Smooth muscle cell of the brain vasculature (primary cell): ENCODE data around the gene TMEM182.

Experiments used
- DNase-seq: peaks from one replicate; pipeline ENCODE4 v3.0.0-alpha.2; 2012; ENCODE audit warnings: low read depth, low spot score

TMEM182 gene

GRCh38 chr2:102801858-102802699 lies 40.2 kb downstream of the TMEM182 start:
- DNase-seq = no peak

- no peak for DNase-seq
These were observed 41.4 kb downstream of the TMEM182 start for GRCh38 chr2:102803041-102803896.

- DNase-seq = no peak
These were observed 42.0 kb downstream of the TMEM182 start for GRCh38 chr2:102803897-102804217.

- peak; percentile 64 for DNase-seq
These were observed 44.5 kb downstream of the TMEM182 start for GRCh38 chr2:102806250-102806837.

- DNase-seq = no peak
These were observed 47.7 kb downstream of the TMEM182 start for GRCh38 chr2:102809291-102810189.

- no peak for DNase-seq
These were observed 53.5 kb downstream of the TMEM182 start for GRCh38 chr2:102815285-102815684.

- no peak for DNase-seq
These were observed 65.1 kb downstream of the TMEM182 start for GRCh38 chr2:102826904-102827303.

- no peak for DNase-seq
These were observed 71.0 kb downstream of the TMEM182 start for GRCh38 chr2:102832789-102833188.

GRCh38 chr2:102834523-102835273 lies 72.9 kb downstream of the TMEM182 start:
- no peak for DNase-seq

- no peak for DNase-seq
These were observed 75.9 kb downstream of the TMEM182 start for GRCh38 chr2:102837626-102838198.

- DNase-seq = peak; percentile 12
These were observed 78.0 kb downstream of the TMEM182 start for GRCh38 chr2:102839668-102840388.

- DNase-seq = peak; percentile 20
These were observed 79.4 kb downstream of the TMEM182 start for GRCh38 chr2:102841107-102841840.

- DNase-seq = no peak
These were observed 82.1 kb downstream of the TMEM182 start for GRCh38 chr2:102843764-102844443.

GRCh38 chr2:102844911-102845310 lies 83.1 kb downstream of the TMEM182 start:
- DNase-seq = no peak

GRCh38 chr2:102848366-102848839 lies 86.6 kb downstream of the TMEM182 start:
- no peak for DNase-seq

GRCh38 chr2:102850888-102851287 lies 89.1 kb downstream of the TMEM182 start:
- DNase-seq = no peak

GRCh38 chr2:102852867-102853266 lies 91.0 kb downstream of the TMEM182 start:
- DNase-seq = no peak
